ENCODE results near the gene WDR46.

- TF ChIP-seq REST (IDR thresholded peaks at IDR 0.05; ENCODE audit: low read depth, low read length): no peak
- no peak for TF ChIP-seq CEBPB (IDR thresholded peaks at IDR 0.05; ENCODE audit: borderline replicate concordance in 1 of 2, low read depth in 2 of 2, low read length in 2 of 2)
- no peak for TF ChIP-seq CTCF (IDR thresholded peaks at IDR 0.05 in 2 of 3, conservative IDR thresholded peaks at IDR 0.05 in 1 of 3; ENCODE audit: control insufficient read depth in 2 of 3, extremely low read depth in 1 of 3, insufficient read depth in 1 of 3, low read depth in 3 of 3, low read length in 3 of 3)
Measured at GRCh38 chr6:33243476-33243875, 45.6 kb downstream of the WDR46 start.

Measured in GM12878 (cell line).